HFFc6 (cell line): ENCODE measurements around the gene PPP2R5A. TPM values are rescaled to one million over a fixed set of nuclear protein-coding genes. Genes with fewer than 3 reads are reported as not detected.

Experiments used
- DNase-seq: peaks from one replicate; pipeline ENCODE4 v3.0.0-alpha.2; 2018
- H3K27ac Mint-ChIP-seq: 2 replicates; pipeline ENCODE4 v1.8.0; 2020; ENCODE audit warnings: mild to moderate bottlenecking, mixed read lengths
- H3K27me3 Mint-ChIP-seq: 2 replicates; pipeline ENCODE4 v1.8.0; 2021; ENCODE audit warnings: mild to moderate bottlenecking, moderate library complexity, mixed read lengths; ENCODE audit not compliant: insufficient read depth
- H3K36me3 Mint-ChIP-seq: 2 replicates; pipeline ENCODE4 v1.8.0; 2021; ENCODE audit warnings: low read depth, mixed read lengths
- H3K4me1 Mint-ChIP-seq: 2 replicates; pipeline ENCODE4 v1.8.0; 2020; ENCODE audit warnings: low read depth, mixed read lengths
- H3K4me3 Mint-ChIP-seq: 2 replicates; pipeline ENCODE4 v1.8.0; 2020; ENCODE audit warnings: mild to moderate bottlenecking, moderate library complexity, mixed read lengths
- H3K9me3 Mint-ChIP-seq: 2 replicates; pipeline ENCODE4 v1.8.0; 2020; ENCODE audit warnings: mild to moderate bottlenecking, mixed read lengths
- CTCF ChIP-seq: fragments of 200-600 bp; sonication (generic); IDR thresholded peaks from 2 replicates; pipeline ENCODE4 v1.5.0; 2021; ENCODE audit warnings: antibody characterized with exemption, mild to moderate bottlenecking
- total RNA-seq, 6 experiments: library from RNA; stranded (reverse); fragmentation: NEBNext Ultra II Directional; extraction: Animal tissue kit (Norgen Biotek cat#: 25700); gene quantifications; 2 replicates in 1 of 6; 3 replicates in 5 of 6; pipeline ENCODE4 v1.2.3, GENCODE V29; 2021

Gene PPP2R5A
- total RNA-seq, 6 experiments from 2014 or later = 15.2 to 19.5 (median 17.8) TPM

- Mint-ChIP-seq H3K4me1 (peaks cover 8% of the 10 kb centered on the region; the same call in 1 of the 2 replicates), H3K4me3 (no peak overlapping the region), H3K36me3 (no peaks in the 10 kb centered on the region), H3K9me3 (no peaks in the 10 kb centered on the region), H3K27ac (no peak overlapping the region), H3K27me3 (peaks cover 4% of the 10 kb centered on the region)
- peak; percentile 30 for DNase-seq
- TF ChIP-seq CTCF = no peak
These were observed 38.0 kb upstream of the PPP2R5A start for GRCh38 chr1:212247179-212247721.

- H3K4me1 Mint-ChIP-seq = peaks cover 8% of the 10 kb centered on the region; the same call in 1 of the 2 replicates
- no peaks in the 10 kb centered on the region for H3K36me3 Mint-ChIP-seq
- no peak for TF ChIP-seq CTCF
- peaks cover 4% of the 10 kb centered on the region for H3K27me3 Mint-ChIP-seq
- H3K9me3 Mint-ChIP-seq = no peaks in the 10 kb centered on the region
- no peak for DNase-seq
- no peak overlapping the region for H3K27ac Mint-ChIP-seq
- H3K4me3 Mint-ChIP-seq = no peak overlapping the region
These were observed 37.2 kb upstream of the PPP2R5A start for GRCh38 chr1:212247988-212248387.

- no peaks in the 10 kb centered on the region for H3K4me1 Mint-ChIP-seq
- DNase-seq = no peak
- peaks cover 15% of the 10 kb centered on the region for H3K27me3 Mint-ChIP-seq
- H3K36me3 Mint-ChIP-seq = no peaks in the 10 kb centered on the region
- no peak overlapping the region for H3K27ac Mint-ChIP-seq
- H3K4me3 Mint-ChIP-seq = no peak overlapping the region
- no peak for TF ChIP-seq CTCF
- no peaks in the 10 kb centered on the region for H3K9me3 Mint-ChIP-seq
These were observed 30.3 kb upstream of the PPP2R5A start for GRCh38 chr1:212254853-212255363.

- no peak for TF ChIP-seq CTCF
- H3K27me3 Mint-ChIP-seq = peaks cover 15% of the 10 kb centered on the region
- no peak for DNase-seq
- H3K27ac Mint-ChIP-seq = no peak overlapping the region
- H3K4me3 Mint-ChIP-seq = no peak overlapping the region
- H3K36me3 Mint-ChIP-seq = no peaks in the 10 kb centered on the region
- no peaks in the 10 kb centered on the region for H3K9me3 Mint-ChIP-seq
- H3K4me1 Mint-ChIP-seq = no peaks in the 10 kb centered on the region
These were observed 29.4 kb upstream of the PPP2R5A start for GRCh38 chr1:212255705-212256307.

- no peaks in the 10 kb centered on the region for H3K36me3 Mint-ChIP-seq
- no peak for TF ChIP-seq CTCF
- no peak for DNase-seq
- no peaks in the 10 kb centered on the region for H3K4me1 Mint-ChIP-seq
- H3K9me3 Mint-ChIP-seq = no peaks in the 10 kb centered on the region
- H3K27ac Mint-ChIP-seq = no peak overlapping the region
- H3K4me3 Mint-ChIP-seq = no peak overlapping the region
- H3K27me3 Mint-ChIP-seq = peaks cover 15% of the 10 kb centered on the region
These were observed 28.8 kb upstream of the PPP2R5A start for GRCh38 chr1:212256369-212256768.
